Spleen (tissue), 7 donors: ENCODE results near the gene APBA3.

Experiments
- POLR2AphosphoS5 ChIP-seq, 3 donors: sonication (generic); formaldehyde crosslinking; IDR thresholded peaks; one replicate each; pipeline ENCODE4 v1.5.1; 2017; ENCODE audit warnings: antibody characterized with exemption in 3 of 3
- TF ChIP-seq, protein P1 (sequence below), 11 experiments: fragments of 200-600 bp in 7 of 11; fragments of 450-650 bp in 4 of 11; sonication (generic) in 4 of 11; IDR thresholded peaks in 8 of 11; conservative IDR thresholded peaks in 3 of 11; 1 replicate in 7 of 11; 2 replicates in 4 of 11; pipeline versions ENCODE4 v1.4.0 to v1.8.0; 2016 to 2021; ENCODE audit warnings: antibody characterized with exemption in 11 of 11, inconsistent platforms in 4 of 11, mild to moderate bottlenecking in 1 of 11
- donor health status: DM: no; HTN: no; CAD: no; lungs with moderate emphysema.
- donor health status: DM: no; HTN: no; CAD: no.
- donor health status: DM: no; HTN: no; CAD: no.

DNA sequence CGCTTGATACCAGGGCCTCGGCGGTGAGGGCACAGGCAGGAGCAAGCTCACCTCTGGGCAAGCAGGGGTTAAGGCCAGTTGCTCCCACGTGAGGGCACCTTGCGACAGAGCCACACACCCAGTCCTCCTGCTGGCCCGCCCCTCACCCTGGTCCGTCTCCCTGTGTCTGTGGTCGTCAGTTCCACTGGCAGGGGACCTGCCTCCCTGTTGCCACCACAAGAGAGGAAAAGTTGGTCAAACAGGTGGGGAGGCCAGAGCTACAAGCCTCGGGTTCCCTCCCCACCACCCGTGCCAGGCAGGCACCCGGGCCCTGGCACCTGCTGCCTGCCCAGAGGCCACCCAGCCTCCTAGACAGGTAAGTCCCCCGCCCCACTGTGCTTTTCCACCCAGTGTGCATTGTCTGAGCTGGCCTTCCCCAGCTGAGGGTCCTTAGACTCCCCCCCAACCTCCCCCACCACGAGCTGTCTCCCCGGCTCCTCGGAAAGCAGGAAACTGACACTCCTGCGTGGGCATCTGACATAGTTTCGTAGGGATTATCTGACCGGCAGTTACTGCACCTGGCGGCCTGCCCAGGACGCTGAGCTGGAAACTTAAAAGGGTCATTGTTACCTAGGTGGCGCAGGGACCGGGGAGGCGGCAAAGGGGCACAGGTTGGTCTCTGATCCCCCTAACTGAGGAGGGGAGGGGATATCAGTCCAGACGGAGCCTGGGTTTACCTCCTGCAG, 53.1 kb downstream of the APBA3 start, which contains the start of gene TJP3:
- TF ChIP-seq, protein P1, sequence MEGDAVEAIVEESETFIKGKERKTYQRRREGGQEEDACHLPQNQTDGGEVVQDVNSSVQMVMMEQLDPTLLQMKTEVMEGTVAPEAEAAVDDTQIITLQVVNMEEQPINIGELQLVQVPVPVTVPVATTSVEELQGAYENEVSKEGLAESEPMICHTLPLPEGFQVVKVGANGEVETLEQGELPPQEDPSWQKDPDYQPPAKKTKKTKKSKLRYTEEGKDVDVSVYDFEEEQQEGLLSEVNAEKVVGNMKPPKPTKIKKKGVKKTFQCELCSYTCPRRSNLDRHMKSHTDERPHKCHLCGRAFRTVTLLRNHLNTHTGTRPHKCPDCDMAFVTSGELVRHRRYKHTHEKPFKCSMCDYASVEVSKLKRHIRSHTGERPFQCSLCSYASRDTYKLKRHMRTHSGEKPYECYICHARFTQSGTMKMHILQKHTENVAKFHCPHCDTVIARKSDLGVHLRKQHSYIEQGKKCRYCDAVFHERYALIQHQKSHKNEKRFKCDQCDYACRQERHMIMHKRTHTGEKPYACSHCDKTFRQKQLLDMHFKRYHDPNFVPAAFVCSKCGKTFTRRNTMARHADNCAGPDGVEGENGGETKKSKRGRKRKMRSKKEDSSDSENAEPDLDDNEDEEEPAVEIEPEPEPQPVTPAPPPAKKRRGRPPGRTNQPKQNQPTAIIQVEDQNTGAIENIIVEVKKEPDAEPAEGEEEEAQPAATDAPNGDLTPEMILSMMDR (IDR thresholded peaks at IDR 0.05 in 8 of 11, conservative IDR thresholded peaks at IDR 0.05 in 3 of 11), result no peak
- TF ChIP-seq POLR2AphosphoS5 (IDR thresholded peaks at IDR 0.05), result no peak
